NCI-H446 (cell line): Measurements from ENCODE around the gene PHF14.
A peak's percentile ranks its signal among the peaks of the same experiment; 100 is the strongest.
"Not testable (repeated sequence)": the region's sequence is repeated elsewhere in the genome, so short reads cannot be mapped to it uniquely, and the experiment has no call there.

Source experiments
- DNase-seq, 2 experiments: peaks; one replicate each; lab custom pipeline; 2025; lab: John Stamatoyannopoulos, UW

PHF14 gene, protein sequence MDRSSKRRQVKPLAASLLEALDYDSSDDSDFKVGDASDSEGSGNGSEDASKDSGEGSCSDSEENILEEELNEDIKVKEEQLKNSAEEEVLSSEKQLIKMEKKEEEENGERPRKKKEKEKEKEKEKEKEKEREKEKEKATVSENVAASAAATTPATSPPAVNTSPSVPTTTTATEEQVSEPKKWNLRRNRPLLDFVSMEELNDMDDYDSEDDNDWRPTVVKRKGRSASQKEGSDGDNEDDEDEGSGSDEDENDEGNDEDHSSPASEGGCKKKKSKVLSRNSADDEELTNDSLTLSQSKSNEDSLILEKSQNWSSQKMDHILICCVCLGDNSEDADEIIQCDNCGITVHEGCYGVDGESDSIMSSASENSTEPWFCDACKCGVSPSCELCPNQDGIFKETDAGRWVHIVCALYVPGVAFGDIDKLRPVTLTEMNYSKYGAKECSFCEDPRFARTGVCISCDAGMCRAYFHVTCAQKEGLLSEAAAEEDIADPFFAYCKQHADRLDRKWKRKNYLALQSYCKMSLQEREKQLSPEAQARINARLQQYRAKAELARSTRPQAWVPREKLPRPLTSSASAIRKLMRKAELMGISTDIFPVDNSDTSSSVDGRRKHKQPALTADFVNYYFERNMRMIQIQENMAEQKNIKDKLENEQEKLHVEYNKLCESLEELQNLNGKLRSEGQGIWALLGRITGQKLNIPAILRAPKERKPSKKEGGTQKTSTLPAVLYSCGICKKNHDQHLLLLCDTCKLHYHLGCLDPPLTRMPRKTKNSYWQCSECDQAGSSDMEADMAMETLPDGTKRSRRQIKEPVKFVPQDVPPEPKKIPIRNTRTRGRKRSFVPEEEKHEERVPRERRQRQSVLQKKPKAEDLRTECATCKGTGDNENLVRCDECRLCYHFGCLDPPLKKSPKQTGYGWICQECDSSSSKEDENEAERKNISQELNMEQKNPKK

GRCh38 chr7:10973061-10973941, at the start of gene PHF14:
Gene PHF14, plus strand, starts transcription at chr7:10973872. Its CDS starts 452 bp downstream, at chr7:10974324.
- peak; percentile 95 to 99 for DNase-seq

DNA sequence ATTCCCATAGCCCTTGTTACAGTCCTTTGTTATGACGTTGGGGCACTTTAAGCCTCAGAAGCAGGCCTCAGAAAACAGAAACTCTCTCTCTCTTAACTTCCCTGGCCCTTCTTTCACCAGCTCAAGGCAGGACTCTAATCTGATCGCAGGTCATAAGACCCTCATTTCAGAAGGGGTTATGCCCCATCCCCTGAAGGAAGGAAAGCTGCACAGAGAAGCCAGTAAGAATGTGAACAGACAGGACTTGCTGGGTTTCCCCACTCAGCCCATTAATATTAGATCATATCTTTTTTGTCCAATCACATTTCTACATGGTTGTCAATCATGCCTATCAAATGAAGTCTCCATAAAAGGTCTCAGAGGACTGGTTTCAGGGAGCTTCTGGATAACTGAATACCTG, 49.3 kb upstream of the PHF14 start:
- DNase-seq = no peak

DNA sequence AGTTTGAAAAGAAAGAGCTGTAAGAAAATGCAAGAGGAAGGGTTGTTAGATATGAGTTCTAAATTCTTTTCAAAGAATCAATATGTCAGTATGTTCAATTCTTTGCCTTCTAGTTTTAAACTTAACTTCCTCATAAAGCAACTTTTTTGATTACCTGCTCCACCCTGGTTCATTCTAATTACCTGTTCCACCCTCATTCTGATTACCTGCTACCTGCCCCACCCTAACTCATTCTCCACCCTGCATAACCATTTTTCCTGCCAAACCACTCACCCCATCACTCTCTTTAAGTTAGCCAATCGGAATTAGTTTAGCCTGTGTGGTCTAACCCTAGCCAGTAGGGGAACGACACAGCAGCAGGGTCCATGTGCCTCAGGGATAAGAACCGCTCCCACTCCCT, 45.5 kb upstream of the PHF14 start:
- DNase-seq = not testable (repeated sequence)

DNA sequence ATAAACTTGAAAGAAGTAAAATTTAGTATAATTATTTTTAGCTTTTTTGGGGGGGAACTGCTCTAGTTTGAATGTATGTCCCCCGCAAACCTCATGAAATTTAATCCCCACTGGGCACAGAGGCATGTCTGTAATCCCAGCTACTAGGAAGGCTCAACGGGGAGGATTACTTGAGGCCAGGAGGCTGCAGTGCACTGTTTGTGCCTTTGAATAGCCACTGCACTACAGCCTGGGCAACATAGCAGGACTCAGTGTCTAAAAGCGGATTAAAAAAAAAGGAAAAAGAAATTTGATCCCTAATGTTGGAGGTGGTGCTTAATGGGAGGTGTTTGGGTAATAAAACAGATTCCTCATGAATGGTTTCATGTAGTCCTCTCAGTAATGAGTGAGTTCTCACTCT, 43.1 kb upstream of the PHF14 start:
- DNase-seq = no peak

DNA sequence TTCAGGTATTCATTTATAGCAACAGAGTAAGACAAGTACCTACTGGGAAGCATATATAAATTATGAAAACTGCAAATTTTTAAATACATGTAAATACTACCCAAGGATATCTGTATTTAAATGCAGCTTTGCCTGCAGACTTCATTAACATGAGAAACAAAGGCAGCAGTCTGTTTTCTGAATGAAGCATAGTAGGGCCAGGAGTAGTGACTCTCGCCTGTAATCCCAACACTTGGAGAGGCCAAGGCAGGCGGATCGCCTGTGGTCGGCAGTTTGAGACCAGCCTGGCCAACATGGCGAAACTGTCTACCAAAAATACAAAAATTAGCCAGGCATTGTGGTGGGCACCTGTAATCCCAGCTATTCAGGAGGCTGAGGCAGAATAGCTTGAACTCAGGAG, 42.5 kb upstream of the PHF14 start:
- no peak for DNase-seq

DNA sequence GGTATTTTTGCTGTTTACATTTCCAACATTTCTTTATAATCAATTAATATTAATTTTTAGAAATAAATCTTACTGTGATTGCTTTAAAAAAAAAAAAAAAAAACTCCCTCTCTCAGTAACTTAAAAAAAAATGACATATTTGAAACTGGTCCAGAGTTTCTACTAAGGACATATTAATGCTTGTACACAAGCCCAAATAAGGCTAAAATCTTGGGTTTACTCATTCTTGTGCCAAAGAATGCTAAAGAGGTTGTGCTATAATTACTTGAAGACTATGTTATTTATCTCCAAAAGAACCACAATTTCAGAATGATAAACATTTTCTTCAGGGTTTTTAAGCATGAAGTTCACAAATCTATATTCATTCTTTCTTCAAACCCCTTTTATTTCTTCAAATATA, 39.4 kb upstream of the PHF14 start:
- no peak for DNase-seq

DNA sequence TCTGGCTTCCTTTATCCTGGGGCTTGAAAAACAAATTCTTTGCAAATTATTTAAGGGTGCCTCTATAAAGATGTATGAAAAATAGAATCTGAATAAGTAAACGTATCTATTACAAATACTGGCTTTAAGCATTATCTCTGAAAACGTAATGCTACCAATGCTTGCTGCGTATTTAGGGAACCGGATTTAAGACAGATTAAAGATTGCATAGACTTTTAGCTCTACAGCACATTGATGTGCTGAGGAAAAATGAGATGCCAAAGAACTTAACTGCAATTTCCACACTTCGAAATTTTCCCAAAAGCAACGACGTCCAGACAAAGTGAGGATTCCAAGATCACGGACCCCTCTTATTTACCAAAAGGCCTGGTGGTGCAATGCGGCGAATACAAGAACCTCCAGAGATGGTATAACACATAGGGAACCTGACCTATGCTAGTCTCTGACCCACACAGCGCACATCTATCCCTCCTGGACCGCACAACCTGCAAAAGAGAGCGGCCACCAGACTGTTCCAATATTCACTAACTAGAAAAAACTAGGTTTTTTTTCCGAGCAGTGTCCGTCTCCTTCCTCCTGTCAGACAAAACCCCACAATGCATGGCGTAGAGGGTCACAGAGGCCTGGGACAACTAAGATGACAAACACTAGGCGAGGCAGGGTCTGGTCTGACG, 34.3 kb upstream of the PHF14 start:
- no peak for DNase-seq

DNA sequence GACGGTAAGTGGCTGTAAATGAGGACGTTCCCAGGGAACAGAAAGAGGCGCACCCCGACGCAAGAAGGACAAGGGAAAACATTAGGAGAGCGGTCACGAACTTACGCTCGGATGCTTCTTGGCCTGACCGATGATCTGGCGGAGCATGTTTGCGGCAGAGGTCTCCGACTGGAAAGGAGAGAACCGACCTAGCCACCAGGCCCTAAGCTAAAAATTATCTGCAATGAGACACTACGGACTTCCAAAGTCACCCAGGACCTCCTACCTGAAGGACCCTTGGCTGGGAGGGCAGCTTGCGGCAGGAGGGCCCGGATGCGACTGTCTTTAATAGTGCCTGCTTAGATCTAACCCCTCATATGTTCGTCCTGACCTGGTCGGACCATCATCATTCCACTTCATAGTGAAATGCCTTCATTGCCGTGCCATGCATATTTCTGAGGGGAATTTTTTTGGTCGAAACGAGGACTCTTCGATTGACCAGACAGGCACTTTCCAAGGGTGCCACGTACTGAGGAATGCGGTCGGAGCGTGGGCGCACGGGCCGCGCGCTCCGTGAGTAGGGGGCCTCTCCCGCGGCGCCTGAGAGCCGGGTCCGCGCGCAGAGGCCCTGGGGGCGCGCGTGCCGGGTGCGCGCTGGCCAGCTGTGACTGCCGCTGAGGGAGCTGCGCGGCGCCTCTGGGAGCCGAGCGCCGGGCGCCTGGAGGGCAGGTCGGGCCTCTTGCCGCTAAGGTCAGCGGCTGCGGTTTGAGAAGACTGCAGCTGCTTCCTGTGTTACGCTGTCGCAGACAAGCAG, 33.6 kb upstream of the PHF14 start:
- DNase-seq = peak; percentile 97

- DNase-seq = peak in 1 of 2 experiments; percentile 10
Observed at GRCh38 chr7:10940704-10941355, 32.8 kb upstream of the PHF14 start.

DNA sequence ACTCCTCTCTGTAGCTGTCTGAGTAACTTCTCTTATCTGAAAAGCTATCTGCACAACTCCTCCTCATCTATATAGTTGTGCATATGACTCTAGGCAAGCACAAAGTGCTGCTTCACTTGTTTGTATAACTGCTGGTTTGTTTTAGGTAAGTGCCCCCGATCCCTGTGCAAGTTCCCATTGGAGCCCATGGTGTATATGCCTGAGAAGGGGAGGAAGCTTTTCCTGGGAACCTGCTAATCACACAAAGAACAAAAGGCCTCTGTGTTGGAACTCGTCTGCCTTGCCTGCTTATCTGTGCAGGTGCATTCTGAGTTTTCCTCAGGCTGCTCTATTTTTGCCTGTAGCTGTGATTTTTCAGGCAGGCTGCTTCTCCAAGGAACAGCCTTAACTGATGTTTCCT, 23.2 kb upstream of the PHF14 start:
- DNase-seq = no peak

GRCh38 chr7:10950974-10951578, 22.6 kb upstream of the PHF14 start:
- not testable (repeated sequence) for DNase-seq

DNA sequence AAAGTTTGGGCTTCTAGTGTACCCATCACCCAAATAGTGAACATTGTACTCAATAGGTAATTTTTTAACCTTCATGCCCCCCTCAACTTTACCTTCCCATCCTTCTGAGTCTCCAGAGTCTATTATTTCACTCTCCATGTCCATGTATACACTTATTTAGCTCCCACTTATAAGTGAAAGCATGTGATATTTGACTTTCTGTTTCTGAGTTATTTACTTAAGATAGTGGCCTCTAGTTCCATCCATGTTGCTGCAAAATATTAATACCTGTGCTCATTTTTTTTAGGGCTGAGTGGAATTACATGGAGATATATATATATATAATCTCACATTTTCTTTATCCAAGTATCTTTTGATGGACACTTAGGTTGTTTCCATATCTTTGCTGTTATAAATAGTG, 21.1 kb upstream of the PHF14 start:
- DNase-seq = no peak

- not testable (repeated sequence) for DNase-seq
Observed at GRCh38 chr7:10953078-10953750, 20.5 kb upstream of the PHF14 start.

DNA sequence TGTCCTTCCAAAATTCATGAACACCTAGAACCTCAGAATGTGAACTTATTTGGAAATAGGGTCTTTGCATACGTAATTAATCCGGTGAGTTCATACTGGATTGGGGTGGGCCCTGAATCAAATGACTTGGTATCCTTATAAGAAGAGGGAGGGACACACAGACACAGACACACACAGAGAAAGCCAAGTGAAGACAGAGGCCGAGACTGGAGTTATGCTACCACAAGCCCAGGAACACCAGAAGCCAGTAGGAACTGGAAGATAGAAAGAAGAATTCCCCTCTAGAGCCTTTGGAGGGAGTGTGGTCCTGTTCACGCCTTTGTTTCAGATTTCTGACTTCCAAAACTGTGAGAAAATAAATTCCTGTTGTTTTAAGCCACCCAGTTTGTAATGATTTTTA, 17.1 kb upstream of the PHF14 start:
- DNase-seq = no peak

GRCh38 chr7:10960242-10960641, 13.4 kb upstream of the PHF14 start:
- DNase-seq = not testable (repeated sequence)

DNA sequence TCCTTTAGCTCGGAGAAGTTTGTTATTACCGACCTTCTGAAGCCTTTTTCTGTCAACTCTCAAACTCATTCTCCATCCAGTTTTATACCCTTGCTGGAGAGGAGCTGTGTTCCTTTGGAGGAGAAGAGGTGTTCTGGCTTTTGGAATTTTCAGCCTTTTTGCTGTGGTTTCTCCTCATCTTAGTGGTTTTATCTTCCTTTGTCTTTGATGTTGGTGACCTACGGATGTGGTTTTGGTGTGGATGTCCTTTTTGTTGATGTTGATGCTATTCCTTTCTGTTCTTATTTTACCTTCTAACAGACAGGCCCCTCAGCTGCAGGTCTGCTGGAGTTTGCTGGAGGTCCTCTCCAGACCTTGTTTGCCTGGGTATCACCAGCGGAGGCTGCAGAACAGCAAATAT, 8.7 kb upstream of the PHF14 start:
- DNase-seq = not testable (repeated sequence)

- no peak for DNase-seq
Observed at GRCh38 chr7:10972174-10972573, 1.5 kb upstream of the PHF14 start.

DNA sequence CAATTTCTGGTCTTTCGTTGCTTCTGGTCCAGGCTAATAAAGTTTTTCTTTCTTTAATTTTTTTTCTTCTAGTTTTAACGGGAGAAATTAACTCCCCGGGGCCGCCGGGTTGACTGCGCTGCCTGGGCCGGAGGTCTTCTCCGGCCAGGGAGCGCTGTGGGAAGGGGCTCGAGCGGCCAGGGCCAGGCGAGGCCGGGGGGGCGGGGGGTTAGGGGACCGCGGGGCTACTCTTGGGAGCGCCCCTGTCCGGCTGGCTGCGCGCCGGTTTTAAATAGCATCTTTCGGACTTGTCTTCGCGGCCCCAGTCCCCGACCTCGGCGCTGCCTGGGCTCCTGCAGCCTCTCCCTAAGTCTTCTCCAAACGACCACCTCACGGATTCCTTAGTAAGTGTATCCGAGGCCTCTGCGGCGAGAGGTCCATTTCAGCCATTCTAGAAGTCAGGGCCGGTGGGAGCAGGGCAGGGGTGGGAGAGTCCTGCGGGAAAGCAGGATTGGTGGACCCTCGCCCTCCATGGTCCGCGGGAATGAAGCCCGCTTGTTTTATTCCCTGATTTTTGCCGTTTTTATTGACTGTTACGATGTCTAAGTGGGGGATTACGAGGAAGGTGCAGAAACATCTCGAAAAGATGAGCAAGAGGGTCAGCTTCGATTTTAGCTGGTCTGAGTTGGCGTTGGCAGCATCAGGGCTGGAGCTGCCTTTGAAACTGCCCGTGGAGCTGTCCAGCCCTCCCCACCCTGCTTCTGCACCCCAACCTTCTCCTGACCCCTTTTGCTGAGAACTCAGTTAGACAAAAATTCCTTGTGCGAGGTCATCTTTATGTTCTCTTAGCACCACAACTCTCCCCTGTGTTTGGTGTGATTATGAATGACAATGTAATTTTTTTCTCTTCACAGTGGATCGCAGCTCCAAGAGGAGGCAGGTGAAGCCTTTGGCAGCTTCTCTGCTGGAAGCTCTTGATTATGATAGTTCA, 555 bp downstream of the PHF14 start:
- DNase-seq = peak; percentile 41 to 54
